ENCODE results near the gene GLTP. TPM values are rescaled to one million over a fixed set of nuclear protein-coding genes. Genes with fewer than 3 reads are reported as not detected.

The GLTP gene
- total RNA-seq, 4 donors from 2014 or later: 22.2 to 35.9 (median 32.6) TPM

- TF ChIP-seq CTCF (IDR thresholded peaks at IDR 0.05; ENCODE audit: low read depth): no peak
Observed at GRCh38 chr12:109914461-109914860, 34.1 kb upstream of the GLTP start.

- TF ChIP-seq CTCF (IDR thresholded peaks at IDR 0.05; ENCODE audit: low read depth): no peak
Observed at GRCh38 chr12:109912855-109913321, 32.5 kb upstream of the GLTP start.

GRCh38 chr12:109910969-109911348 is 30.6 kb upstream of the GLTP start:
- no peak for TF ChIP-seq CTCF (IDR thresholded peaks at IDR 0.05; ENCODE audit: low read depth)

GRCh38 chr12:109910254-109910968 is 30.1 kb upstream of the GLTP start:
- TF ChIP-seq CTCF (IDR thresholded peaks at IDR 0.05; ENCODE audit: low read depth): no peak

DNA sequence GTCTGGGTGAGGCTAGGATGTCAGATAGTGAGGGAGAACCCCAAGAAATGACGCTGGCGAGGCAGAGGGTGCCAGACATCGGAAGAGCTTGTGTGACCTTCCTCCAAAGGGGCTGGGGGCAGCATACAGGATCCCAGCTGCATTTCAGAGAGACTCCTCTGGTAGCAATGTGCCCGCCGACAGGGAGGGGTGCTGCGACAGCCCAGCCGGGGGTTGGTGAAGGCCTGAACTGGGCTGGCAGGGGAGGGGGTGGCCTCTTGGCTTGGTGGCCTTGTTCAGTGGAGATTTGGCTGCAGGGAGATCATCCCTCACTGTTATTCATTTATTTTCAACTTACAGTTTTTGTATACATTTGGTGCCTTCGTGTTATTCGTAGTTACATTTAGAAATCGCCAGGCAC is 25.0 kb upstream of the GLTP start:
- TF ChIP-seq CTCF (IDR thresholded peaks at IDR 0.05; ENCODE audit: low read depth): no peak

- TF ChIP-seq CTCF (IDR thresholded peaks at IDR 0.05; ENCODE audit: low read depth): no peak
Observed at GRCh38 chr12:109902891-109903418, 22.6 kb upstream of the GLTP start.

GRCh38 chr12:109900752-109901580 is 20.6 kb upstream of the GLTP start:
- TF ChIP-seq CTCF (IDR thresholded peaks at IDR 0.05; ENCODE audit: low read depth): no peak

Data from subcutaneous adipose tissue (tissue), 4 donors.